Measurements from ENCODE around the gene SEPTIN12.

Gene SEPTIN12

DNA sequence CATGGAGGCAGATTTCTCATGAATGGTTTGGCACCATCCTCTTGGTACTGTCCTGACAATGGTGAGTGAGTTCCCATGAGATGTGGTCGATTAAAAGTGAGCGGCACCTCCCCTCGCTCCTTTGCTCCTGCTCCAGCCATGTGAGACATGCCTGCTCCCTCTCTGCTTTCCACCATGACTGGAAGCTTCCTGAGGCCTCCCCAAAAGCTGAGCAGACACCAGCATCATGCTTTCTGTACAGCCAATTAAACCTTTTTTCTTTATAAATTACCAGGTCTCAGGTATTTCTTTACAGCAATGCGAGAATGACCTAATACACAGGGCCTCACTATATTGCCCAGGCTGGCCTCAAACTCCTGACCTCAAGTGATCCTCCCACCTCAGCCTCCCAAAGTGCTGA, 33.3 kb downstream of the SEPTIN12 start:
- Histone ChIP-seq H2AFZ (ENCODE audit: low read length) (no peak overlapping the region), H3K4me2 (ENCODE audit: low read depth, low read length) (no peak overlapping the region), H3K9me2 (replicated peaks; ENCODE audit: insufficient read depth, low read length) (no peaks in the 10 kb centered on the region), H3K4me1 (ENCODE audit: low read length) (no peaks in the 10 kb centered on the region), H3K9ac (ENCODE audit: low read length) (no peak overlapping the region), H3K27ac (ENCODE audit: low read length) (no peak overlapping the region), H3K79me2 (ENCODE audit: low read length) (no peaks in the 10 kb centered on the region), H4K20me1 (ENCODE audit: insufficient read depth, low read length) (no peaks in the 10 kb centered on the region), H3K36me3 (replicated peaks; ENCODE audit: insufficient read depth, low read length) (no peaks in the 10 kb centered on the region), H3K27me3 (replicated peaks; ENCODE audit: insufficient read depth, low read length) (no peaks in the 10 kb centered on the region), H3K9me3 (replicated peaks; ENCODE audit: insufficient read depth, low read length) (no peaks in the 10 kb centered on the region), H3F3A (ENCODE audit: insufficient read depth, low read length) (no peaks in the 10 kb centered on the region), H3K4me3 (ENCODE audit: low read length) (no peak overlapping the region)
- DNase-seq = no peak
- no peak for TF ChIP-seq EZH2phosphoT487 (IDR thresholded peaks at IDR 0.05; ENCODE audit: low read length)

DNA sequence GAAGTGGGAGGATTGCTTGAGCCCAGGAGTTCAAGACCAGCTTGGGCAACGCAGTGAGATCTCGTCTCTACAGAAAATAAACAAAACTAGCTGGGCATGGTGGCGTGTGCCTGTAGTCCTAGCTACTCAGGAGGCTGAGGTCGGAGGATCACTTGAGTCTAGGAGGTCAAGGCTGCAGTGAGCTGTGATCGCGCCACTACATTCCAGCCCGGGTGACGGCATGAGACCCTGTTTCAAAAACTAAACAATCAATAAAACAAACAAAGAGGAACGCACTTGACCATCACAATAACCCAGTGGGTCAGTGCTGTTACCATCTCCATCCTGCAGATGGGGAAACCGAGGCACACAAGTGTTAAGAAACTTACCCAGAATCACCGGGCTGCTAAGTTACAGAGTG, 34.9 kb downstream of the SEPTIN12 start:
- Histone ChIP-seq H3K36me3 (replicated peaks; ENCODE audit: insufficient read depth, low read length) (no peaks in the 10 kb centered on the region), H3K79me2 (ENCODE audit: low read length) (no peaks in the 10 kb centered on the region), H3K4me2 (ENCODE audit: low read depth, low read length) (no peak overlapping the region), H3K27ac (ENCODE audit: low read length) (no peak overlapping the region), H3K9me3 (replicated peaks; ENCODE audit: insufficient read depth, low read length) (no peaks in the 10 kb centered on the region), H3K4me1 (ENCODE audit: low read length) (peaks cover 6% of the 10 kb centered on the region), H2AFZ (ENCODE audit: low read length) (no peak overlapping the region), H3K9ac (ENCODE audit: low read length) (no peak overlapping the region), H3K4me3 (ENCODE audit: low read length) (no peak overlapping the region), H3K27me3 (replicated peaks; ENCODE audit: insufficient read depth, low read length) (no peaks in the 10 kb centered on the region), H3K9me2 (replicated peaks; ENCODE audit: insufficient read depth, low read length) (no peaks in the 10 kb centered on the region), H3F3A (ENCODE audit: insufficient read depth, low read length) (peaks cover 7% of the 10 kb centered on the region; the same call in 1 of the 2 replicates), H4K20me1 (ENCODE audit: insufficient read depth, low read length) (no peaks in the 10 kb centered on the region)
- no peak for DNase-seq
- no peak for TF ChIP-seq EZH2 (optimal IDR thresholded peaks at IDR 0.05; ENCODE audit: low read depth, low read length)
- no peak for TF ChIP-seq EZH2phosphoT487 (IDR thresholded peaks at IDR 0.05; ENCODE audit: low read length)

DNA sequence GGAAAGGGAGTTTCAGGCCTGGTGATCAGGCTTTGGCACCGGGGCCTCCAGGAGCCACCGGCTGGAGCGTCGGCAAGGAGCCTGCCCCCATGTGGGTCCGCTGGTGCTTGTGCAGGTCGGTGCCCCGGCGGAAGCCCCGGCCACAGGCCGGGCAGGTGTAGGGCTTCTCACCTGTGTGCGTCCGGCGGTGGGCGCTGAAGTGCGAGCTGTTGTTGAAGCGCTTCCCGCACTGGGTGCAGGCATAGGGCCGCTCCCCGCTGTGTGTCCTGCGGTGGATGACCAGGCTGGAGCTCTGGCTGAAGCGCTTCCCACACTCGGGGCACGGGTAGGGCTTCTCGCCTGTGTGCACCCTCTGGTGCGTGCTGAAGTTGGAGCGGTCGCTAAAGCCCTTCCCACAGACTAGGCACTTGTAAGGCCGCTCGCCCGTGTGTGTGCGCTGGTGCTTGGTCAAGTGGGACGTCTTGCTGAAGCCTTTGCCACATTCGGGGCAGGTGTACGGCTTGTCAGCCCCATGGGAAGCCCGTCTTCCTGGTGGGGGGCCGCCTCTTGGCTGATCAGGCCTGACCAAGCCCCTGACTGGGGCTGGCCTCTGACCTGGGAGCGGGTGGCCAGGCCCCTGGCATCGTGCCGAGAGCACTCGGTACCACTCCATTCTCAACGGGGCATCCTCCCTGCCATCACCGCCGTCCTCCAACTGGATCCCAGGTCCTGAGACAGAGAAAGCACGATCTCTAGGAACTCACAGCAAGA, 35.6 kb downstream of the SEPTIN12 start:
- H3K9ac ChIP-seq (ENCODE audit: low read length) = no peak overlapping the region
- H3K9me3 ChIP-seq (replicated peaks; ENCODE audit: insufficient read depth, low read length) = no peaks in the 10 kb centered on the region
- DNase-seq = no peak
- no peak overlapping the region for H3K27ac ChIP-seq (ENCODE audit: low read length)
- no peaks in the 10 kb centered on the region for H4K20me1 ChIP-seq (ENCODE audit: insufficient read depth, low read length)
- no peaks in the 10 kb centered on the region for H3K79me2 ChIP-seq (ENCODE audit: low read length)
- no peaks in the 10 kb centered on the region for H3K9me2 ChIP-seq (replicated peaks; ENCODE audit: insufficient read depth, low read length)
- H3K4me3 ChIP-seq (ENCODE audit: low read length) = no peak overlapping the region
- no peak overlapping the region for H3K4me2 ChIP-seq (ENCODE audit: low read depth, low read length)
- H3K27me3 ChIP-seq (replicated peaks; ENCODE audit: insufficient read depth, low read length) = no peaks in the 10 kb centered on the region
- H3K4me1 ChIP-seq (ENCODE audit: low read length) = peaks cover 9% of the 10 kb centered on the region
- H3K36me3 ChIP-seq (replicated peaks; ENCODE audit: insufficient read depth, low read length) = no peaks in the 10 kb centered on the region
- no peak overlapping the region for H2AFZ ChIP-seq (ENCODE audit: low read length)
- no peak for TF ChIP-seq EZH2 (optimal IDR thresholded peaks at IDR 0.05; ENCODE audit: low read depth, low read length)
- TF ChIP-seq EZH2phosphoT487 (IDR thresholded peaks at IDR 0.05; ENCODE audit: low read length) = no peak
- TF ChIP-seq CTCF (IDR thresholded peaks at IDR 0.05; ENCODE audit: low read length) = no peak
- peaks cover 14% of the 10 kb centered on the region; the same call in 1 of the 2 replicates for H3F3A ChIP-seq (ENCODE audit: insufficient read depth, low read length)

DNA sequence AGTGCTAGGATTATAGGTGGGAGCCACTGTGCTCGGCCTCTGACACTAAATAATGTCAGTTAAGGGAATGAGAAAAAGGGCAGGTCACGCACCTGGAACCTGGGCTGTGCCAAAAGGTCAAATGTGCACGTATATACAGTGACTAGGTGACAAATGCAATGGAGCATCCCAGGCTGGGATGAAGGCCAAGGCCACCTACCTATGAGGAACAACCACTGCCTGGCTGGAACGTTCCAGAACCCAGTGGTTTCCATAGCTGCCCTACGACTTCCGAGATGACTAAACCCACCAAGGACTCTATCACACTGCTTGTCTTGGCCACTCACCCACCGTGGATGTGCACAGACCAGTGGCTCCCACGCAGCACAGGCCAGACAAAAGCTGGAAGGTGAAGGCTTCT, 37.2 kb downstream of the SEPTIN12 start:
- H3K27me3 ChIP-seq (replicated peaks; ENCODE audit: insufficient read depth, low read length) = no peaks in the 10 kb centered on the region
- H3K4me2 ChIP-seq (ENCODE audit: low read depth, low read length) = no peak overlapping the region
- no peaks in the 10 kb centered on the region for H4K20me1 ChIP-seq (ENCODE audit: insufficient read depth, low read length)
- peaks cover 16% of the 10 kb centered on the region for H3K4me1 ChIP-seq (ENCODE audit: low read length)
- TF ChIP-seq EZH2 (optimal IDR thresholded peaks at IDR 0.05; ENCODE audit: low read depth, low read length) = no peak
- no peak for TF ChIP-seq CTCF (IDR thresholded peaks at IDR 0.05; ENCODE audit: low read length)
- TF ChIP-seq EZH2phosphoT487 (IDR thresholded peaks at IDR 0.05; ENCODE audit: low read length) = no peak
- H3K9me2 ChIP-seq (replicated peaks; ENCODE audit: insufficient read depth, low read length) = no peaks in the 10 kb centered on the region
- no peak overlapping the region for H2AFZ ChIP-seq (ENCODE audit: low read length)
- peaks cover 15% of the 10 kb centered on the region; the same call in 1 of the 2 replicates for H3F3A ChIP-seq (ENCODE audit: insufficient read depth, low read length)
- no peak overlapping the region for H3K27ac ChIP-seq (ENCODE audit: low read length)
- no peak for DNase-seq
- no peaks in the 10 kb centered on the region for H3K79me2 ChIP-seq (ENCODE audit: low read length)
- no peaks in the 10 kb centered on the region for H3K9me3 ChIP-seq (replicated peaks; ENCODE audit: insufficient read depth, low read length)
- H3K4me3 ChIP-seq (ENCODE audit: low read length) = no peak overlapping the region
- no peak overlapping the region for H3K9ac ChIP-seq (ENCODE audit: low read length)
- no peaks in the 10 kb centered on the region for H3K36me3 ChIP-seq (replicated peaks; ENCODE audit: insufficient read depth, low read length)

Data from MM.1S (cell line).